ENCODE results near the gene ZNF335. TPM values are rescaled to one million over a fixed set of nuclear protein-coding genes. Genes with fewer than 3 reads are reported as not detected.

ZNF335 gene
- total and polyA plus RNA-seq, 2 of the 13 experiments (the other 11 are each of a cell fraction or from before 2014, with no cell fraction given): 9.7 to 13.7 TPM

DNA sequence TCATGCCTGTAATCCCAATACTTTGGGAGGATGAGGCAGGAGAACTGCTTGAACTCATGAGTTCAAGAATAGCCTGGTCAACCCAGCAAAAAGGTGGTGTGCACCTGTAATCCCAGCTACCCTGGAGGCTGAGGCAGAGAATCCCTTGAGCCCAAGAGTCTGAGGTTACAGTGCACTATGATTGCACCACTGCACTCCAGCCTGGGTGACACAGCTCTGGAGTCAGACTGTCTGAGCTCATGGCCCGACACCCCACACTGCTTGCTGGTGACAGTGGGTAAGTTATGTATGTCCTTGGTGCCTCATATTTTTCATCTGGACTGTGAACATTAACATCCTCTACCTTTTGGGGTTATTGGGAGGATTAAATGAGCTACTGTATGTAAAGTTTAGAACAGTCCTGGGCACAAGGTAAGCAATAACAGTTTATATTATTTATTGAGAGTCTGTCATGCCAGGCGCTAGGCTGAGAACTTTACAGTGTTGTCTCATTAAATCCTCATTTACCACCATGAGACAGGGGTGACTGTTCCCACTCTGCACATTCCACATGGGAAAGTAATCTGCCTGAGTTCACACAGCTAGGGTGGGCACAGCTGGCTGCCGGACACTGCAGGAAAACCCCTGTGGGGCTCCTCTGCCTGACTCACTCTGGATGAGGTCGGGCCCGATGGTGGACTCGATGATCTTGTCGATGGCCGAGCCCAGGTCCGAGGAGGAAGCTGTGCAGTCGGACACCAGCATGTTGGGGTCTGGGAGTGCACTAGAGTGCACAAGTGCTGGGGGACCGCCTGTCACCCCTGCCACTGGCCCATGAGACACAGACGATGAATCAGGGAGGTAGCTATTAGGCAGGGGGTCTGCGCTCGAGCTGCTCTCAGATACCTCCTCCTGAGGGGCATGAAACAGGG is 2.9 kb downstream of the ZNF335 start (continued):
- TF ChIP-seq, protein P1, sequence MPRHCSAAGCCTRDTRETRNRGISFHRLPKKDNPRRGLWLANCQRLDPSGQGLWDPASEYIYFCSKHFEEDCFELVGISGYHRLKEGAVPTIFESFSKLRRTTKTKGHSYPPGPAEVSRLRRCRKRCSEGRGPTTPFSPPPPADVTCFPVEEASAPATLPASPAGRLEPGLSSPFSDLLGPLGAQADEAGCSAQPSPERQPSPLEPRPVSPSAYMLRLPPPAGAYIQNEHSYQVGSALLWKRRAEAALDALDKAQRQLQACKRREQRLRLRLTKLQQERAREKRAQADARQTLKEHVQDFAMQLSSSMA (CRISPR knock-in tag; IDR thresholded peaks at IDR 0.05): 0 out of 2 replicates have a peak, but pooled peaks have one; percentile 27
- TF ChIP-seq, protein P2, sequence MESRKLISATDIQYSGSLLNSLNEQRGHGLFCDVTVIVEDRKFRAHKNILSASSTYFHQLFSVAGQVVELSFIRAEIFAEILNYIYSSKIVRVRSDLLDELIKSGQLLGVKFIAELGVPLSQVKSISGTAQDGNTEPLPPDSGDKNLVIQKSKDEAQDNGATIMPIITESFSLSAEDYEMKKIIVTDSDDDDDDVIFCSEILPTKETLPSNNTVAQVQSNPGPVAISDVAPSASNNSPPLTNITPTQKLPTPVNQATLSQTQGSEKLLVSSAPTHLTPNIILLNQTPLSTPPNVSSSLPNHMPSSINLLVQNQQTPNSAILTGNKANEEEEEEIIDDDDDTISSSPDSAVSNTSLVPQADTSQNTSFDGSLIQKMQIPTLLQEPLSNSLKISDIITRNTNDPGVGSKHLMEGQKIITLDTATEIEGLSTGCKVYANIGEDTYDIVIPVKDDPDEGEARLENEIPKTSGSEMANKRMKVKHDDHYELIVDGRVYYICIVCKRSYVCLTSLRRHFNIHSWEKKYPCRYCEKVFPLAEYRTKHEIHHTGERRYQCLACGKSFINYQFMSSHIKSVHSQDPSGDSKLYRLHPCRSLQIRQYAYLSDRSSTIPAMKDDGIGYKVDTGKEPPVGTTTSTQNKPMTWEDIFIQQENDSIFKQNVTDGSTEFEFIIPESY (CRISPR knock-in tag; IDR thresholded peaks at IDR 0.05): no peak
- TF ChIP-seq HOXA5 (CRISPR knock-in tag; IDR thresholded peaks at IDR 0.05) (no peak), HIVEP1 (CRISPR knock-in tag; IDR thresholded peaks at IDR 0.05) (0 out of 2 replicates have a peak, but pooled peaks have one; percentile 44), ZNF768 (CRISPR knock-in tag; IDR thresholded peaks at IDR 0.05) (peak; percentile 27; the same call in 1 of the 2 replicates), ZSCAN22 (CRISPR knock-in tag; IDR thresholded peaks at IDR 0.05) (no peak), ZBTB38 (CRISPR knock-in tag; IDR thresholded peaks at IDR 0.05) (no peak), MED1 (CRISPR knock-in tag; IDR thresholded peaks at IDR 0.05) (no peak), EP300 (IDR thresholded peaks at IDR 0.05; ENCODE audit: low read depth in 2 of 2, low read length in 2 of 2) (no peak), EP300 (CRISPR knock-in tag; IDR thresholded peaks at IDR 0.05; ENCODE audit: borderline replicate concordance) (0 out of 2 replicates have a peak, but pooled peaks have one; percentile 9), ZNF672 (CRISPR knock-in tag; IDR thresholded peaks at IDR 0.05) (no peak), KLF16 (CRISPR knock-in tag; IDR thresholded peaks at IDR 0.05) (no peak), YEATS2 (CRISPR knock-in tag; IDR thresholded peaks at IDR 0.05; ENCODE audit: borderline replicate concordance) (no peak), DR1 (CRISPR knock-in tag; IDR thresholded peaks at IDR 0.05) (no peak), ADNP (CRISPR knock-in tag; IDR thresholded peaks at IDR 0.05) (no peak)
- TF ChIP-seq, protein P3, sequence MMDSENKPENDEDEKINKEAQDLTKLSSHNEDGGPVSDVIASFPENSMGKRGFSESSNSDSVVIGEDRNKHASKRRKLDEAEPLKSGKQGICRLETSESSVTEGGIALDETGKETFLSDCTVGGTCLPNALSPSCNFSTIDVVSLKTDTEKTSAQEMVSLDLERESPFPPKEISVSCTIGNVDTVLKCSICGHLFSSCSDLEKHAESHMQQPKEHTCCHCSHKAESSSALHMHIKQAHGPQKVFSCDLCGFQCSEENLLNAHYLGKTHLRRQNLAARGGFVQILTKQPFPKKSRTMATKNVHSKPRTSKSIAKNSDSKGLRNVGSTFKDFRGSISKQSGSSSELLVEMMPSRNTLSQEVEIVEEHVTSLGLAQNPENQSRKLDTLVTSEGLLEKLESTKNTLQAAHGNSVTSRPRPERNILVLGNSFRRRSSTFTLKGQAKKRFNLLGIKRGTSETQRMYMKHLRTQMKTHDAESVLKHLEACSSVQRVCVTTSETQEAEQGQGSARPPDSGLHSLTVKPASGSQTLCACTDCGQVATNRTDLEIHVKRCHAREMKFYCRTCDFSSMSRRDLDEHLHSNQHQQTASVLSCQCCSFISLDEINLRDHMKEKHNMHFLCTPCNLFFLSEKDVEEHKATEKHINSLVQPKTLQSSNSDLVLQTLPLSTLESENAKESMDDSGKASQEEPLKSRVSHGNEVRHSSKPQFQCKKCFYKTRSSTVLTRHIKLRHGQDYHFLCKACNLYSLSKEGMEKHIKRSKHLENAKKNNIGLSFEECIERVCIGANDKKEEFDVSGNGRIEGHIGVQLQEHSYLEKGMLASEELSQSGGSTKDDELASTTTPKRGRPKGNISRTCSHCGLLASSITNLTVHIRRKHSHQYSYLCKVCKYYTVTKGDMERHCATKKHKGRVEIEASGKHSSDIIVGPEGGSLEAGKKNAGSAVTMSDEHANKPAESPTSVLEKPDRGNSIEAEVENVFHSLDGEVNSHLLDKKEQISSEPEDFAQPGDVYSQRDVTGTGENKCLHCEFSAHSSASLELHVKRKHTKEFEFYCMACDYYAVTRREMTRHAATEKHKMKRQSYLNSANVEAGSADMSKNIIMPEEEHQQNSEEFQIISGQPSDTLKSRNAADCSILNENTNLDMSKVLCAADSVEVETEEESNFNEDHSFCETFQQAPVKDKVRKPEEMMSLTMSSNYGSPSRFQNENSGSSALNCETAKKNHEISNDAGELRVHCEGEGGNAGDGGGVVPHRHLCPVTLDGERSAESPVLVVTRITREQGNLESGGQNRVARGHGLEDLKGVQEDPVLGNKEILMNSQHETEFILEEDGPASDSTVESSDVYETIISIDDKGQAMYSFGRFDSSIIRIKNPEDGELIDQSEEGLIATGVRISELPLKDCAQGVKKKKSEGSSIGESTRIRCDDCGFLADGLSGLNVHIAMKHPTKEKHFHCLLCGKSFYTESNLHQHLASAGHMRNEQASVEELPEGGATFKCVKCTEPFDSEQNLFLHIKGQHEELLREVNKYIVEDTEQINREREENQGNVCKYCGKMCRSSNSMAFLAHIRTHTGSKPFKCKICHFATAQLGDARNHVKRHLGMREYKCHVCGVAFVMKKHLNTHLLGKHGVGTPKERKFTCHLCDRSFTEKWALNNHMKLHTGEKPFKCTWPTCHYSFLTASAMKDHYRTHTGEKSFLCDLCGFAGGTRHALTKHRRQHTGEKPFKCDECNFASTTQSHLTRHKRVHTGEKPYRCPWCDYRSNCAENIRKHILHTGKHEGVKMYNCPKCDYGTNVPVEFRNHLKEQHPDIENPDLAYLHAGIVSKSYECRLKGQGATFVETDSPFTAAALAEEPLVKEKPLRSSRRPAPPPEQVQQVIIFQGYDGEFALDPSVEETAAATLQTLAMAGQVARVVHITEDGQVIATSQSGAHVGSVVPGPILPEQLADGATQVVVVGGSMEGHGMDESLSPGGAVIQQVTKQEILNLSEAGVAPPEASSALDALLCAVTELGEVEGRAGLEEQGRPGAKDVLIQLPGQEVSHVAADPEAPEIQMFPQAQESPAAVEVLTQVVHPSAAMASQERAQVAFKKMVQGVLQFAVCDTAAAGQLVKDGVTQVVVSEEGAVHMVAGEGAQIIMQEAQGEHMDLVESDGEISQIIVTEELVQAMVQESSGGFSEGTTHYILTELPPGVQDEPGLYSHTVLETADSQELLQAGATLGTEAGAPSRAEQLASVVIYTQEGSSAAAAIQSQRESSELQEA (CRISPR knock-in tag; IDR thresholded peaks at IDR 0.05; ENCODE audit: not compliant biosample characterization): no peak
- TF ChIP-seq, protein P4, sequence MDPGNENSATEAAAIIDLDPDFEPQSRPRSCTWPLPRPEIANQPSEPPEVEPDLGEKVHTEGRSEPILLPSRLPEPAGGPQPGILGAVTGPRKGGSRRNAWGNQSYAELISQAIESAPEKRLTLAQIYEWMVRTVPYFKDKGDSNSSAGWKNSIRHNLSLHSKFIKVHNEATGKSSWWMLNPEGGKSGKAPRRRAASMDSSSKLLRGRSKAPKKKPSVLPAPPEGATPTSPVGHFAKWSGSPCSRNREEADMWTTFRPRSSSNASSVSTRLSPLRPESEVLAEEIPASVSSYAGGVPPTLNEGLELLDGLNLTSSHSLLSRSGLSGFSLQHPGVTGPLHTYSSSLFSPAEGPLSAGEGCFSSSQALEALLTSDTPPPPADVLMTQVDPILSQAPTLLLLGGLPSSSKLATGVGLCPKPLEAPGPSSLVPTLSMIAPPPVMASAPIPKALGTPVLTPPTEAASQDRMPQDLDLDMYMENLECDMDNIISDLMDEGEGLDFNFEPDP (CRISPR knock-in tag; conservative IDR thresholded peaks at IDR 0.05): no peak

Data from HepG2 (cell line).